ENCODE results near the gene OR51B6. TPM values are rescaled to one million over a fixed set of nuclear protein-coding genes. Genes with fewer than 3 reads are reported as not detected.

The OR51B6 gene
- total RNA-seq, 1 donor = not detected

DNA sequence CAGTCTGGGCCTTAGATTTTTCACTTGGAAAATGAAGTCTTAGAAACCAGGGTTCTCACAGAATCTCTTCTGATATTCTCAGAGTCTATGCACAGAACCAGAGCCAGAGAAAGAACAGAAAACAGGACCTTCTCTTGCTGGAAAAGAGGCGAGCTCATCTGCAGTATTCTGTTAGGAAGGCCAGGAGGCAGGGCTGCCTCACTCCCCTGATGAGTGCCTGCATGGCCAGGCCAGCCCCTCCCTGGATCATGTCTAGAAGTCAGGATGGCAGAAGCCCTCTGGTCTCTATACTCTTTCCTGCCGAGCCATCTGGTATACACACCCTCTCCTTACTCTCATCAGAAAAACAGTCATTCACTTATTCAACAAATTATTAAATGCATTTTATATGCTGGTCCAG is 33.0 kb downstream of the OR51B6 start:
- no peaks in the 10 kb centered on the region for H4K20me1 ChIP-seq (ENCODE audit: insufficient read depth, low read length)
- H3K27ac ChIP-seq (ENCODE audit: low read depth, low read length) = no peak overlapping the region
- H3K4me3 ChIP-seq (ENCODE audit: insufficient read depth, low read length) = no peak overlapping the region
- no peaks in the 10 kb centered on the region for H3K4me1 ChIP-seq (ENCODE audit: insufficient read depth, low read length)
- no peaks in the 10 kb centered on the region for H3K36me3 ChIP-seq (ENCODE audit: insufficient read depth, low read length)
- H3K79me2 ChIP-seq (ENCODE audit: insufficient read depth, low read length) = no peaks in the 10 kb centered on the region
- no peak for TF ChIP-seq CTCF (IDR thresholded peaks at IDR 0.05; ENCODE audit: extremely low read depth, low read depth, low read length)
- DNase-seq (ENCODE audit: insufficient read length, low spot score, missing footprints) = no peak
- no peaks in the 10 kb centered on the region for H3K27me3 ChIP-seq (ENCODE audit: insufficient read depth, low read length)
- H3K9me3 ChIP-seq (ENCODE audit: low read depth, low read length) = no peaks in the 10 kb centered on the region
- H2AFZ ChIP-seq (ENCODE audit: low read length) = no peak overlapping the region
- H3K4me2 ChIP-seq (ENCODE audit: insufficient read depth, low read length) = no peak overlapping the region

GRCh38 chr11:5390210-5390609 is 38.9 kb downstream of the OR51B6 start:
- H3K36me3 ChIP-seq (ENCODE audit: insufficient read depth, low read length) = no peaks in the 10 kb centered on the region
- H3K9me3 ChIP-seq (ENCODE audit: low read depth, low read length) = no peaks in the 10 kb centered on the region
- DNase-seq (ENCODE audit: insufficient read length, low spot score, missing footprints) = no peak
- H3K4me1 ChIP-seq (ENCODE audit: insufficient read depth, low read length) = no peaks in the 10 kb centered on the region
- H4K20me1 ChIP-seq (ENCODE audit: insufficient read depth, low read length) = no peaks in the 10 kb centered on the region
- no peak overlapping the region for H3K27ac ChIP-seq (ENCODE audit: low read depth, low read length)
- H3K79me2 ChIP-seq (ENCODE audit: insufficient read depth, low read length) = no peaks in the 10 kb centered on the region
- TF ChIP-seq CTCF (IDR thresholded peaks at IDR 0.05; ENCODE audit: extremely low read depth, low read depth, low read length) = peak; percentile 23
- H2AFZ ChIP-seq (ENCODE audit: low read length) = no peak overlapping the region
- H3K4me3 ChIP-seq (ENCODE audit: insufficient read depth, low read length) = no peak overlapping the region
- no peak overlapping the region for H3K4me2 ChIP-seq (ENCODE audit: insufficient read depth, low read length)
- H3K27me3 ChIP-seq (ENCODE audit: insufficient read depth, low read length) = no peaks in the 10 kb centered on the region

DNA sequence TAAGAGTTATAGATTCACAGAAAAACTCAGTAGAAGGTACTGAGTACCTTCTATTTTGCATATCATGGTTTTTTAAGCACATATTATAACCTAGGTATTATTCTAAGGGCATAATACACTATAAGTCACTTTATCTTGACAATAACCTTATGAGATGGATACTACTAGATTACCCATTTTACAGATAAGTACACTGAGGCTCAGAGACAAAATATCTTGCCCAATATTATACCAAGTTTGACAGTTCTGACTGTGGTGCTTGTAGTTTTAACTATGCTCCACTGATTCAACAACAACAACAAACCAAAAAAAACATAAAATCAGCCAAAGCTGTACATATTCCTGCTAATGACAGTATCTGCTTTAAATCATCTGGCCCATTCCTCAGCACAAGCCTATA is 42.8 kb downstream of the OR51B6 start:
- H3K27me3 ChIP-seq (ENCODE audit: insufficient read depth, low read length) = no peaks in the 10 kb centered on the region
- no peak overlapping the region for H3K27ac ChIP-seq (ENCODE audit: low read depth, low read length)
- no peaks in the 10 kb centered on the region for H3K79me2 ChIP-seq (ENCODE audit: insufficient read depth, low read length)
- no peak for TF ChIP-seq CTCF (IDR thresholded peaks at IDR 0.05; ENCODE audit: extremely low read depth, low read depth, low read length)
- no peak overlapping the region for H2AFZ ChIP-seq (ENCODE audit: low read length)
- H3K36me3 ChIP-seq (ENCODE audit: insufficient read depth, low read length) = no peaks in the 10 kb centered on the region
- no peak for DNase-seq (ENCODE audit: insufficient read length, low spot score, missing footprints)
- H3K4me3 ChIP-seq (ENCODE audit: insufficient read depth, low read length) = no peak overlapping the region
- H3K9me3 ChIP-seq (ENCODE audit: low read depth, low read length) = no peaks in the 10 kb centered on the region
- H4K20me1 ChIP-seq (ENCODE audit: insufficient read depth, low read length) = no peaks in the 10 kb centered on the region
- H3K4me2 ChIP-seq (ENCODE audit: insufficient read depth, low read length) = no peak overlapping the region
- no peaks in the 10 kb centered on the region for H3K4me1 ChIP-seq (ENCODE audit: insufficient read depth, low read length)

- Histone ChIP-seq H3K27me3 (ENCODE audit: insufficient read depth, low read length) (no peaks in the 10 kb centered on the region), H3K4me1 (ENCODE audit: insufficient read depth, low read length) (no peaks in the 10 kb centered on the region), H4K20me1 (ENCODE audit: insufficient read depth, low read length) (no peaks in the 10 kb centered on the region), H3K36me3 (ENCODE audit: insufficient read depth, low read length) (no peaks in the 10 kb centered on the region), H3K4me2 (ENCODE audit: insufficient read depth, low read length) (no peak overlapping the region), H3K4me3 (ENCODE audit: insufficient read depth, low read length) (no peak overlapping the region), H2AFZ (ENCODE audit: low read length) (no peak overlapping the region), H3K27ac (ENCODE audit: low read depth, low read length) (no peak overlapping the region), H3K79me2 (ENCODE audit: insufficient read depth, low read length) (no peaks in the 10 kb centered on the region), H3K9me3 (ENCODE audit: low read depth, low read length) (no peaks in the 10 kb centered on the region)
- DNase-seq (ENCODE audit: insufficient read length, low spot score, missing footprints) = no peak
- TF ChIP-seq CTCF (IDR thresholded peaks at IDR 0.05; ENCODE audit: extremely low read depth, low read depth, low read length) = no peak
Measured at GRCh38 chr11:5398936-5399335, 47.6 kb downstream of the OR51B6 start.

Small RNA genes lying within 50 kb of the gene (small RNA-seq; reads per million reads assigned to genes)
- gene AC104389.3 = not detected

Other genes with a start within 250 kb of the OR51B6 start
- gene OR52A5, start 213.2 kb upstream of the OR51B6 start, total RNA-seq = not detected in 2 replicates
- not detected in 2 replicates for gene OR52A1, start 196.8 kb upstream of the OR51B6 start, total RNA-seq
- not detected in 2 replicates for gene OR51V1, start 150.8 kb upstream of the OR51B6 start, total RNA-seq
- gene HBB, start 124.4 kb upstream of the OR51B6 start, total RNA-seq = not detected in 2 replicates
- gene HBD, start 117.0 kb upstream of the OR51B6 start, total RNA-seq = not detected in 2 replicates
- not detected in 2 replicates for gene HBG1, start 101.7 kb upstream of the OR51B6 start, total RNA-seq
- not detected in 2 replicates for gene HBG2, start 96.7 kb upstream of the OR51B6 start, total RNA-seq
- not detected in 2 replicates for gene HBE1, start 81.6 kb upstream of the OR51B6 start, total RNA-seq
- gene OR51B4, start 49.6 kb upstream of the OR51B6 start, total RNA-seq = not detected in 2 replicates
- gene OR51B2, start 27.2 kb upstream of the OR51B6 start, total RNA-seq = not detected in 2 replicates
- not detected in 2 replicates for gene OR51B5, start 8.0 kb upstream of the OR51B6 start, total RNA-seq
- gene OR51M1, start 32.3 kb downstream of the OR51B6 start, total RNA-seq = not detected in 2 replicates
- gene OR51Q1, start 70.6 kb downstream of the OR51B6 start, total RNA-seq = not detected in 2 replicates
- under 0.01 TPM in 1 of 2 replicates, not detected in the other for gene OR51I1, start 90.0 kb downstream of the OR51B6 start, total RNA-seq
- gene OR51I2, start 97.8 kb downstream of the OR51B6 start, total RNA-seq = not detected in 2 replicates
- not detected in 2 replicates for gene OR52D1, start 137.2 kb downstream of the OR51B6 start, total RNA-seq
- under 0.01 TPM in 1 of 2 replicates, not detected in the other for gene UBQLN3, start 158.4 kb downstream of the OR51B6 start, total RNA-seq
- 0.29 and 0.36 TPM in 2 replicates for gene UBQLNL, start 165.2 kb downstream of the OR51B6 start, total RNA-seq
- 0.29 and 0.36 TPM in 2 replicates for gene OR52H1, start 197.0 kb downstream of the OR51B6 start, total RNA-seq
- not detected in 2 replicates for gene OR52B6, start 229.4 kb downstream of the OR51B6 start, total RNA-seq
- 3.6 and 3.8 TPM in 2 replicates for gene TRIM6, start 245.1 kb downstream of the OR51B6 start, total RNA-seq